ENCODE data around the gene RPRD2. TPM values are rescaled to one million over a fixed set of nuclear protein-coding genes. Genes with fewer than 3 reads are reported as not detected.

Gene RPRD2
- total and polyA plus RNA-seq, 9 of the 15 experiments (the other 6 are each of a cell fraction or from before 2014, with no cell fraction given), result 1.5 to 21.6 (median 7.7) TPM

- TF ChIP-seq SNIP1 (IDR thresholded peaks at IDR 0.05; ENCODE audit: low read depth) (no peak), ZNF507 (tag; conservative IDR thresholded peaks at IDR 0.05) (no peak), ETS2 (tag; IDR thresholded peaks at IDR 0.05; ENCODE audit: borderline replicate concordance, poor library complexity, severe bottlenecking) (no peak), PTRF (tag; IDR thresholded peaks at IDR 0.05) (no peak), PHF21A (IDR thresholded peaks at IDR 0.05; ENCODE audit: borderline replicate concordance, low read depth) (no peak), DPF2 (IDR thresholded peaks at IDR 0.05) (peak; percentile 82; the same call in 1 of the 2 replicates), STAT5A (IDR thresholded peaks at IDR 0.05; ENCODE audit: borderline replicate concordance, low read length) (no peak; the same call in 1 of the 2 replicates), ZZZ3 (IDR thresholded peaks at IDR 0.05) (no peak), ZNF511 (CRISPR knock-in tag; IDR thresholded peaks at IDR 0.05) (peak; percentile 80), RUNX1 (IDR thresholded peaks at IDR 0.05; ENCODE audit: low read depth) (0 out of 2 replicates have a peak, but pooled peaks have one; percentile 60), ZNF766 (CRISPR knock-in tag; conservative IDR thresholded peaks at IDR 0.05) (peak; percentile 72), TCF7 (IDR thresholded peaks at IDR 0.05; ENCODE audit: borderline replicate concordance) (0 out of 2 replicates have a peak, but pooled peaks have one; percentile 17), SAP30 (IDR thresholded peaks at IDR 0.05; ENCODE audit: borderline replicate concordance, insufficient read depth, low read depth, low read length, poor library complexity, severe bottlenecking) (no peak), BRD4 (IDR thresholded peaks at IDR 0.05) (no peak; the same call in 1 of the 2 replicates), MAFG (tag; conservative IDR thresholded peaks at IDR 0.05) (no peak)
- TF ChIP-seq, protein P1, sequence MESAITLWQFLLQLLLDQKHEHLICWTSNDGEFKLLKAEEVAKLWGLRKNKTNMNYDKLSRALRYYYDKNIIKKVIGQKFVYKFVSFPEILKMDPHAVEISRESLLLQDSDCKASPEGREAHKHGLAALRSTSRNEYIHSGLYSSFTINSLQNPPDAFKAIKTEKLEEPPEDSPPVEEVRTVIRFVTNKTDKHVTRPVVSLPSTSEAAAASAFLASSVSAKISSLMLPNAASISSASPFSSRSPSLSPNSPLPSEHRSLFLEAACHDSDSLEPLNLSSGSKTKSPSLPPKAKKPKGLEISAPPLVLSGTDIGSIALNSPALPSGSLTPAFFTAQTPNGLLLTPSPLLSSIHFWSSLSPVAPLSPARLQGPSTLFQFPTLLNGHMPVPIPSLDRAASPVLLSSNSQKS (CRISPR knock-in tag; IDR thresholded peaks at IDR 0.05), result no peak
- TF ChIP-seq, protein P2, sequence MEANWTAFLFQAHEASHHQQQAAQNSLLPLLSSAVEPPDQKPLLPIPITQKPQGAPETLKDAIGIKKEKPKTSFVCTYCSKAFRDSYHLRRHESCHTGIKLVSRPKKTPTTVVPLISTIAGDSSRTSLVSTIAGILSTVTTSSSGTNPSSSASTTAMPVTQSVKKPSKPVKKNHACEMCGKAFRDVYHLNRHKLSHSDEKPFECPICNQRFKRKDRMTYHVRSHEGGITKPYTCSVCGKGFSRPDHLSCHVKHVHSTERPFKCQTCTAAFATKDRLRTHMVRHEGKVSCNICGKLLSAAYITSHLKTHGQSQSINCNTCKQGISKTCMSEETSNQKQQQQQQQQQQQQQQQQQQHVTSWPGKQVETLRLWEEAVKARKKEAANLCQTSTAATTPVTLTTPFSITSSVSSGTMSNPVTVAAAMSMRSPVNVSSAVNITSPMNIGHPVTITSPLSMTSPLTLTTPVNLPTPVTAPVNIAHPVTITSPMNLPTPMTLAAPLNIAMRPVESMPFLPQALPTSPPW (CRISPR knock-in tag; IDR thresholded peaks at IDR 0.05), result peak; percentile 83
- TF ChIP-seq, protein P3, sequence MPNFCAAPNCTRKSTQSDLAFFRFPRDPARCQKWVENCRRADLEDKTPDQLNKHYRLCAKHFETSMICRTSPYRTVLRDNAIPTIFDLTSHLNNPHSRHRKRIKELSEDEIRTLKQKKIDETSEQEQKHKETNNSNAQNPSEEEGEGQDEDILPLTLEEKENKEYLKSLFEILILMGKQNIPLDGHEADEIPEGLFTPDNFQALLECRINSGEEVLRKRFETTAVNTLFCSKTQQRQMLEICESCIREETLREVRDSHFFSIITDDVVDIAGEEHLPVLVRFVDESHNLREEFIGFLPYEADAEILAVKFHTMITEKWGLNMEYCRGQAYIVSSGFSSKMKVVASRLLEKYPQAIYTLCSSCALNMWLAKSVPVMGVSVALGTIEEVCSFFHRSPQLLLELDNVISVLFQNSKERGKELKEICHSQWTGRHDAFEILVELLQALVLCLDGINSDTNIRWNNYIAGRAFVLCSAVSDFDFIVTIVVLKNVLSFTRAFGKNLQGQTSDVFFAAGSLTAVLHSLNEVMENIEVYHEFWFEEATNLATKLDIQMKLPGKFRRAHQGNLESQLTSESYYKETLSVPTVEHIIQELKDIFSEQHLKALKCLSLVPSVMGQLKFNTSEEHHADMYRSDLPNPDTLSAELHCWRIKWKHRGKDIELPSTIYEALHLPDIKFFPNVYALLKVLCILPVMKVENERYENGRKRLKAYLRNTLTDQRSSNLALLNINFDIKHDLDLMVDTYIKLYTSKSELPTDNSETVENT (CRISPR knock-in tag; IDR thresholded peaks at IDR 0.05), result peak; percentile 90
- TF ChIP-seq, protein P4, sequence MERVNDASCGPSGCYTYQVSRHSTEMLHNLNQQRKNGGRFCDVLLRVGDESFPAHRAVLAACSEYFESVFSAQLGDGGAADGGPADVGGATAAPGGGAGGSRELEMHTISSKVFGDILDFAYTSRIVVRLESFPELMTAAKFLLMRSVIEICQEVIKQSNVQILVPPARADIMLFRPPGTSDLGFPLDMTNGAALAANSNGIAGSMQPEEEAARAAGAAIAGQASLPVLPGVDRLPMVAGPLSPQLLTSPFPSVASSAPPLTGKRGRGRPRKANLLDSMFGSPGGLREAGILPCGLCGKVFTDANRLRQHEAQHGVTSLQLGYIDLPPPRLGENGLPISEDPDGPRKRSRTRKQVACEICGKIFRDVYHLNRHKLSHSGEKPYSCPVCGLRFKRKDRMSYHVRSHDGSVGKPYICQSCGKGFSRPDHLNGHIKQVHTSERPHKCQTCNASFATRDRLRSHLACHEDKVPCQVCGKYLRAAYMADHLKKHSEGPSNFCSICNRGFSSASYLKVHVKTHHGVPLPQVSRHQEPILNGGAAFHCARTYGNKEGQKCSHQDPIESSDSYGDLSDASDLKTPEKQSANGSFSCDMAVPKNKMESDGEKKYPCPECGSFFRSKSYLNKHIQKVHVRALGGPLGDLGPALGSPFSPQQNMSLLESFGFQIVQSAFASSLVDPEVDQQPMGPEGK (CRISPR knock-in tag; IDR thresholded peaks at IDR 0.05; ENCODE audit: borderline replicate concordance), result no peak
Measured at GRCh38 chr1:150363426-150364230, at the start of gene RPRD2 (continued).
